Vagina (tissue), 2 donors: ENCODE measurements around the gene RSPH3. TPM values are rescaled to one million over a fixed set of nuclear protein-coding genes. Genes with fewer than 3 reads are reported as not detected.

ENCODE experiments used
- DNase-seq, 2 donors: peaks; one replicate each; pipeline ENCODE4 v3.0.0-alpha.2; 2017; ENCODE audit errors: extremely low spot score in 2 of 2
- H3K27ac ChIP-seq: fragments of 200-600 bp; sonication (generic); one replicate; pipeline ENCODE4 v1.5.1; 2019
- H3K27me3 ChIP-seq: fragments of 200-600 bp; sonication (generic); one replicate; pipeline ENCODE4 v1.5.1; 2019
- H3K36me3 ChIP-seq, 2 donors: fragments of 200-600 bp; sonication (generic); one replicate each; pipeline ENCODE4 v1.5.1; 2017 to 2019
- H3K4me1 ChIP-seq: fragments of 200-600 bp; sonication (generic); one replicate; pipeline ENCODE4 v1.5.1; 2019
- H3K4me3 ChIP-seq, 2 donors: fragments of 200-600 bp; sonication (generic); 1 replicate in 1 of 2; 2 replicates in 1 of 2; pipeline ENCODE4 v1.5.1; 2016 to 2019
- H3K9me3 ChIP-seq: fragments of 200-600 bp; sonication (generic); one replicate; pipeline ENCODE4 v1.5.1; 2019
- POLR2A ChIP-seq, 2 donors: fragments of 450-650 bp; IDR thresholded peaks; one replicate each; pipeline ENCODE4 v1.6.1; 2017; ENCODE audit warnings: antibody characterized with exemption in 2 of 2, mild to moderate bottlenecking in 2 of 2, moderate library complexity in 2 of 2
- POLR2AphosphoS5 ChIP-seq, 2 donors: sonication (generic); formaldehyde crosslinking; IDR thresholded peaks; one replicate each; pipeline ENCODE4 v1.9.0; 2017; ENCODE audit warnings: antibody characterized with exemption in 2 of 2, mild to moderate bottlenecking in 2 of 2, low read depth in 1 of 2; ENCODE audit not compliant: insufficient read depth in 1 of 2
- intact Hi-C: fragments of 100-400 bp; cut with DNase I; formaldehyde crosslinking; loops from one replicate; pipeline ENCODE4 v1.15.1; 2023
- total RNA-seq: library from RNA; depleted of rRNA; stranded (reverse); fragments of >200 nt; gene quantifications from one replicate; pipeline ENCODE4 v1.2.3, GENCODE V29; 2016
- TF ChIP-seq, protein P1 (sequence below), 3 experiments: fragments of 450-650 bp in 2 of 3; fragments of 200-600 bp in 1 of 3; sonication (generic) in 1 of 3; IDR thresholded peaks; one replicate each; pipeline ENCODE4 v1.5.1; 2017 to 2019; ENCODE audit warnings: antibody characterized with exemption in 3 of 3, mild to moderate bottlenecking in 2 of 3, moderate library complexity in 2 of 3

Gene RSPH3
- total RNA-seq, 1 donor from 2014 or later = 14.5 TPM

DNA sequence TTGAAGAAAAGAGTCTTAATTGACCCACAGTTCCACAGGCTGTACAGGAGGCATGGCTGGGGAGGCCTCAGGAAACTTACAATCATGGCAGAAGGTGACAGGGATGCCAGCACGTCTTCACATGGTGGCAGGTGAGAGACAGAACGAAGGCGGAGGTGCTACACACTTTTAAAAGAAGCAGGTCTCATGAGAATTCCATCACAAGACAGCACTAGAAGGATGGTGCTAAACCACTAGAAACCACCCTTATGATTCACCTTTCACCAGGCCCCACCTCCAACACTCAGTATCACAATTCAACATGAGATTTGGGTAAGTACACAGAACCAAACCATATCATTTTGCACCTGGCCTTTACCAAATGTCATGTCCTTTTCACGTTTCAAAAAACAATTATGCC, 23.9 kb upstream of the RSPH3 start:
- Histone ChIP-seq H3K36me3 (no peaks in the 10 kb centered on the region), H3K4me1 (no peaks in the 10 kb centered on the region), H3K27ac (no peak overlapping the region), H3K9me3 (peaks cover 13% of the 10 kb centered on the region), H3K27me3 (no peaks in the 10 kb centered on the region), H3K4me3 (no peak overlapping the region)
- intact Hi-C loops = no loop called here
- TF ChIP-seq, protein P1, sequence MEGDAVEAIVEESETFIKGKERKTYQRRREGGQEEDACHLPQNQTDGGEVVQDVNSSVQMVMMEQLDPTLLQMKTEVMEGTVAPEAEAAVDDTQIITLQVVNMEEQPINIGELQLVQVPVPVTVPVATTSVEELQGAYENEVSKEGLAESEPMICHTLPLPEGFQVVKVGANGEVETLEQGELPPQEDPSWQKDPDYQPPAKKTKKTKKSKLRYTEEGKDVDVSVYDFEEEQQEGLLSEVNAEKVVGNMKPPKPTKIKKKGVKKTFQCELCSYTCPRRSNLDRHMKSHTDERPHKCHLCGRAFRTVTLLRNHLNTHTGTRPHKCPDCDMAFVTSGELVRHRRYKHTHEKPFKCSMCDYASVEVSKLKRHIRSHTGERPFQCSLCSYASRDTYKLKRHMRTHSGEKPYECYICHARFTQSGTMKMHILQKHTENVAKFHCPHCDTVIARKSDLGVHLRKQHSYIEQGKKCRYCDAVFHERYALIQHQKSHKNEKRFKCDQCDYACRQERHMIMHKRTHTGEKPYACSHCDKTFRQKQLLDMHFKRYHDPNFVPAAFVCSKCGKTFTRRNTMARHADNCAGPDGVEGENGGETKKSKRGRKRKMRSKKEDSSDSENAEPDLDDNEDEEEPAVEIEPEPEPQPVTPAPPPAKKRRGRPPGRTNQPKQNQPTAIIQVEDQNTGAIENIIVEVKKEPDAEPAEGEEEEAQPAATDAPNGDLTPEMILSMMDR (IDR thresholded peaks at IDR 0.05) = no peak
- TF ChIP-seq POLR2AphosphoS5 (IDR thresholded peaks at IDR 0.05; ENCODE audit: insufficient read depth in 1 of 2, low read depth in 1 of 2) = no peak
- TF ChIP-seq POLR2A (IDR thresholded peaks at IDR 0.05) = no peak
- no peak for DNase-seq

DNA sequence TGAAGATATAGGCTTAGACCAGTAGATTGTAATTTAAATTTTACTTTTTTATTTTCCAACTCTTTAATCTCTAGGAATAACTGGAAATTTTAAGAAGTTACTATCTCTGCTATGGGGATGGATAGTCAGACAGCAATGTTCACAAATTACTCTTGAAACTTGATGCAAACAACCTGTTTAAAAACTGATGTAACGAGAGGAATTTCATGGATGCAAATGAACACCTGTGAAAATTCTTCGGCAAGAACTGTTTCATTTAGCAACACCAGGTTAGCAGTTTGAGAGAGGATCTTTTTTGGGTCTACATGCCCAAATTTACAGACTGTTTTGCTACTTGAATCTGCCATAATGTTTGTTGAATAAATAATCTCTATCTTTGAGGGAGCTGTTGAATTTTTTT, 20.0 kb upstream of the RSPH3 start:
- no peaks in the 10 kb centered on the region for H3K36me3 ChIP-seq
- H3K27me3 ChIP-seq = no peaks in the 10 kb centered on the region
- DNase-seq = no peak
- peaks cover 7% of the 10 kb centered on the region for H3K9me3 ChIP-seq
- intact Hi-C loops = no loop called here
- no peak for TF ChIP-seq POLR2AphosphoS5 (IDR thresholded peaks at IDR 0.05; ENCODE audit: insufficient read depth in 1 of 2, low read depth in 1 of 2)
- TF ChIP-seq, protein P1 (IDR thresholded peaks at IDR 0.05) = no peak
- no peak for TF ChIP-seq POLR2A (IDR thresholded peaks at IDR 0.05)
- no peaks in the 10 kb centered on the region for H3K4me1 ChIP-seq
- no peak overlapping the region for H3K27ac ChIP-seq
- no peak overlapping the region for H3K4me3 ChIP-seq

DNA sequence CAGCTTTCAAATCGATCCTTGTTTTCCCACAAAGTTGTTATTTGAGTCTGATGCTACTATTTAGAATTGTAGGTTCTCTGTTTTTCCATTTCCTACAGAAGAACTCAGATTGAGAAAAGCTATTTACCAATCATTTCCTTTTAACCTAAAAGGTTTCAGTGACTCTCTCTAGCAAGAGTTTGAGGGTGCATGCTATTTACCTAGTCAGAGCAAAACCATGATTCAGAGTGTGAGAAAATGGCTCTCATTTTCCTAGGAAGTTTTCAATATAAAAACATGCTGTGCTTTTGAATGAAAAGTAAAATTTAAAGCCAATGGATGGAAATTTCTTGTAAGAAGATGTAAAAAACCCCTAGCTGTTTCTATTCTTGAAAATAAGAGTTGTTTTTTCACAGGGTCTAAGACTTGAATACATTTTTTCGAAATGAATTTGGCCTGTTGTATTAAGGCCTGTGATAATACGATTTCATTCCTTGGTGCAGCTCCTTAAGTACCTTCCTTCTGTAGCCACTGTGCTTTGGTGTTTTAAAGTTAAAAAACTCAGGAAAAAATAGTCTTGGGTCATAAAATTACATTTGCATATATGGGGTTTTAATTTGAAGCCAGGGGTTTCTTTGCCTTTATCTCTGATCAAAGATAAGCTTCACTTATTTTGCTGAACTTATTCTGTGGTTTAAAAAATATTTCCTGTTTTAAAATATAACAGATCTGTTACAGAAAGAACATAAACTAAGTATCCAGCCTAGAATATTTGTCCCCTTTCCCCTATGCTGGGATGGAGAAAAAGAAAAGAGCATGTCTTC, 18.0 kb upstream of the RSPH3 start:
- no peak overlapping the region for H3K4me3 ChIP-seq
- TF ChIP-seq POLR2A (IDR thresholded peaks at IDR 0.05) (no peak), POLR2AphosphoS5 (IDR thresholded peaks at IDR 0.05; ENCODE audit: insufficient read depth in 1 of 2, low read depth in 1 of 2) (no peak)
- TF ChIP-seq, protein P1 (IDR thresholded peaks at IDR 0.05) = no peak
- H3K36me3 ChIP-seq = no peaks in the 10 kb centered on the region
- H3K4me1 ChIP-seq = no peaks in the 10 kb centered on the region
- no peak for DNase-seq
- H3K27me3 ChIP-seq = no peaks in the 10 kb centered on the region
- intact Hi-C loops = no loop called here
- H3K9me3 ChIP-seq = no peaks in the 10 kb centered on the region
- no peak overlapping the region for H3K27ac ChIP-seq

DNA sequence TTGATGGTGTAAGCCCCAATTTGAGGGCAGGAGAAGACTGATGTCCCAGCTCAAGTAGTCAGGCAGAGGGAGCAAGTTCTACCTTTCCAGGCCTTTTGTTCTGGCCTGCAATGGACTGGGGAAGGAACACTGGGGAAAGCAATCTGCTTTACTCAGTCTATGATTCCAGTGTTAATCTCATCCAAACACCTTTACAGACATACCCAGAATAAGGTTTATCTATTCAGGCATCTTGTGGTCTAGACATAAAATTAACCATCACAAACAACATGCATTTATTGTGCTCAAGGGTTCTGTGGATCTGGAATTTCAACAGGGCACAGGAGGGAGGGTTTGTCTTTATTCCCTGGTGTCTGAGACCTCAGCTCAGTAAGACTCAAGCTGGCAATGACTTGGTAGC, 14.4 kb upstream of the RSPH3 start:
- Histone ChIP-seq H3K4me3 (no peak overlapping the region), H3K4me1 (no peaks in the 10 kb centered on the region), H3K27me3 (no peaks in the 10 kb centered on the region), H3K9me3 (no peaks in the 10 kb centered on the region), H3K27ac (no peak overlapping the region), H3K36me3 (no peaks in the 10 kb centered on the region)
- intact Hi-C loops = no loop called here
- no peak for TF ChIP-seq POLR2A (IDR thresholded peaks at IDR 0.05)
- TF ChIP-seq, protein P1 (IDR thresholded peaks at IDR 0.05) = no peak
- TF ChIP-seq POLR2AphosphoS5 (IDR thresholded peaks at IDR 0.05; ENCODE audit: insufficient read depth in 1 of 2, low read depth in 1 of 2) = no peak
- no peak for DNase-seq

DNA sequence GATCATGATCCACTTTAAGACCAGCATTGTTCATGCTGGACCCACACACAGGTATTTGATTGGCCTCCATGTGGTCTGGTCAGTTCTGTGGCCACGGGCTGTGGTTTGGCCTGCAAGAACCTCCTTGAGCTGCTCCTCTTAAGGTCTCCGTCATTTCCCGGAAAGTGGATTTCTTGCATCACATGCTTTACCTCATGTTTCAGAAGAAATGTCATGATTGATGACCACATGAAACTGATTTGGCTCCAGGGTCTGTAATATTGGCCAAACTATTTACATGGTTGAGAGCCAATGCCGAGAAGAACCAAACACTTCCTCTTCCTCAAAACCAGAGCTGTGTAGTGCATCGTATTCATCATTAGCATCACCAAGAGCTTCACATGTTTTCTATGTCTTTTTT, 13.2 kb upstream of the RSPH3 start:
- H3K27ac ChIP-seq = no peak overlapping the region
- no peaks in the 10 kb centered on the region for H3K27me3 ChIP-seq
- TF ChIP-seq, protein P1 (IDR thresholded peaks at IDR 0.05) = no peak
- TF ChIP-seq POLR2A (IDR thresholded peaks at IDR 0.05) (no peak), POLR2AphosphoS5 (IDR thresholded peaks at IDR 0.05; ENCODE audit: insufficient read depth in 1 of 2, low read depth in 1 of 2) (no peak)
- no peak overlapping the region for H3K4me3 ChIP-seq
- no peak for DNase-seq
- H3K9me3 ChIP-seq = no peaks in the 10 kb centered on the region
- H3K4me1 ChIP-seq = no peaks in the 10 kb centered on the region
- H3K36me3 ChIP-seq = no peaks in the 10 kb centered on the region
- intact Hi-C loops = no loop called here
